CD4-positive, alpha-beta T cell treated with Interleukin-4 for 4 hours (primary cell): Measurements from ENCODE around the gene SMYD3.
A peak's percentile ranks its signal among the peaks of the same experiment; 100 is the strongest.

ENCODE experiments used
- DNase-seq: peaks from one replicate; pipeline ENCODE4 v3.0.0-alpha.2; 2020

The SMYD3 gene

GRCh38 chr1:246459221-246459620 is 47.9 kb downstream of the SMYD3 start:
- DNase-seq, result no peak

GRCh38 chr1:246455476-246455875 is 51.6 kb downstream of the SMYD3 start:
- DNase-seq, result no peak

DNA sequence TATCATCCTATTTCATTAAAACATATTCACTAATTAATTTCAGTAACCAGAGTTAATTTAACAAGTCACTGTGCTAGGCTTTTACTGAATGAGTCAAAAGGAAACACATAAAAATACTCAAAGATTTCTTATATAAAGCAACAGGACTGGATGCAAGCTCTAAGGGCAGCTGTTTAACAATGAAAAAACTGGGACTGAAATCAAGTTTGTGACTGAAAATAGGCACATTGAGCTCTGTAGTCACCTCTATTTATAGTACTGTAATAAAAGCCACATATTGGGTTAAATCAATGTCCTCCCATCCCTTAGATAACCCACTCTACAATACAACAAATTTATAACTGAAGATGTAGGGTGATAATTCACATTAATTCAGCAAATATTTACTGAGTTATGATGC is 52.4 kb downstream of the SMYD3 start:
- no peak for DNase-seq

DNA sequence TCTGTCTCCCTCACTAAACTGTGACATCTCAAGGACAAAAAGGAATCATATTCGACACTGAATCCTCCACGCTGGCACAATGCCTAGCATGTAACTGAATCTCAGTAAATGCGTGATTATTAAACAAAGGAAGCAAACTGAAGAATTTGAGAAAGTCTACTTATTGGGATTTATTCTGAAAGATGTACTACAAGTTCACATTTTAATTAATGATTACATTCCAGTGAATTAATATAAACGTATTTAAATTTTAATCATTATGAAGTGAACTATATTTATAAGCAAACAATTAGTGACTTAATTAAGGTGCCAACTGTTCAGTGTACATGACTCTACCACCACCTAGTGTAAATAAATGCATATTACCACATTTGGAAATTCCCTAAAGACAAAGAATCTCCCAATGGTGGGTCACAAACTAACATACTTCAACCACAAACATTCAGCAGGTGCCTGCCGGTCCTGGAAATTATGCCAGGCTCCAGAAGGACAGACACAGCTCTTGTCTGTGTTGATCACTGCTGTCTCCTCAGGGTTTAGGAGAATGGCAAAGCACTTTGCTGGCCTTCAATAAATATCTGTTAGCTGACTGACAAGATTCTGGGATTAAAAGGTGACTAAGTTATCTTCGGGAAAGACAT is 56.3 kb downstream of the SMYD3 start:
- peak; percentile 6 for DNase-seq

DNA sequence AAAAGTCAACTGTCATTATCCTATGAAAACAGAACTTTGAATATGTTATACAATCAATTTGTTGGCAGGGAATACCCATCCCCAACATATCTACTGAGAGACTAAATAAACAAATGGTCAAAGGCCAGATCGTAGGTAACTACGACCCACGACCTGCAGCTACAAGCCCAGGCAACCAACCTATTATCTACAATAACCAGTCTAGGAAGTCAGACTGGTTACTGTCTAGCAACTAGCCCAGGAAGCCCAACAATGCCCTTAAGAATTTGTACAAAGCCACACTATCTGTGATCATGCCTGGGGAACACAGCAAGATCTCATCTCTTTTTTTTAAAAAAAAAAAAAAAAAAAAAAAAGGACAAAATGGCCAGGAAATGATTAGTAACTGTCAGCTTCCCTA is 58.7 kb downstream of the SMYD3 start:
- no peak for DNase-seq

GRCh38 chr1:246447501-246447900 is 59.6 kb downstream of the SMYD3 start:
- DNase-seq, result no peak

- DNase-seq, result no peak
Observed at GRCh38 chr1:246445503-246445902, 61.6 kb downstream of the SMYD3 start.

- no peak for DNase-seq
Observed at GRCh38 chr1:246444617-246445016, 62.5 kb downstream of the SMYD3 start.

- no peak for DNase-seq
Observed at GRCh38 chr1:246437961-246438360, 69.1 kb downstream of the SMYD3 start.

DNA sequence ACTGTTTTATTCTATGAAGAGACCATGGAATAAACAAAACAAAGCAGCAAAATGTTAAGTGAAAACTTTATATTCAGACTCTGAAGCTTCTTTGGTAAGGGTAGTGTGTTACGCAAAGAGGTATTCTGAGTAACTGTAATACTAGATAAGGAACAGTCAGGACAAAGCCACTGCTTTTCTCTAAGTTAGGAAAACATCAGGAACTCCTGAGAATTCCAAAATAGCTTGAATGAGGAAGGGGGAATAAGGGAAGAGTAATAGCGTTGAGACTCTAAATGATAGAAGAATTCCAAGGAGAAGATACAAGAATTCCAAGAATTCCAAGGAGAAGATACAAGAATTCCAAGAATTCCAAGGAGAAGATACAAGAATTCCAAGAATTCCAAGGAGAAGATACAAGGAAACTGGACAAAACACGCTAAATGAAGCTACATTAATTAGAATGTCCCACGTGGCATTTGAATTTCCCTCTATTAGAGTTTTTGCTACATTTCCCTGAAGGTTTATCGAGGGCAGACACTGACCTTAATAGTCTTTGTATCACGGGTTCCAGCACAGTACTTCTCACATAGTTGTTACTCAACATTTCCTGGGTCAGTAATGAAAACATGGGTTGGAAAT is 71.5 kb downstream of the SMYD3 start:
- DNase-seq, result no peak

DNA sequence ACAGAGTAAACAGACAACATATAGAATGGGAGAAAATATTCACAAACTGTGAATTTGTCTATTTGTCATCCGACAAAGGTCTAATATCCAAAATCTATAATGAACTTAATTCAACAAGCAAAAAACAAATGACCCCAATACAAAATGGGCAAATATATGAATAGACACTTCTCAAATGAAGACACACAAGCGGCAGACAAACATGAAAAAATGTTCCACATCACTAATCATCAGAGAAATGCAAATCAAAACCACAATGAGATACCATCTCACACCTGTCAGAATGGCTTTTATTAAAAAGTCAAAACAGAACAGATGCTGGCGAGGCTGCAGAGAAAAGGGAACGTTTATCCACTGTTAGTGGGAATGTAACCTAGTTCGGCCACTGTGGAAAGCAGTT is 72.7 kb downstream of the SMYD3 start:
- no peak for DNase-seq

GRCh38 chr1:246428542-246429308 is 78.4 kb downstream of the SMYD3 start:
- DNase-seq, result no peak

GRCh38 chr1:246427611-246428010 is 79.5 kb downstream of the SMYD3 start:
- DNase-seq, result no peak

DNA sequence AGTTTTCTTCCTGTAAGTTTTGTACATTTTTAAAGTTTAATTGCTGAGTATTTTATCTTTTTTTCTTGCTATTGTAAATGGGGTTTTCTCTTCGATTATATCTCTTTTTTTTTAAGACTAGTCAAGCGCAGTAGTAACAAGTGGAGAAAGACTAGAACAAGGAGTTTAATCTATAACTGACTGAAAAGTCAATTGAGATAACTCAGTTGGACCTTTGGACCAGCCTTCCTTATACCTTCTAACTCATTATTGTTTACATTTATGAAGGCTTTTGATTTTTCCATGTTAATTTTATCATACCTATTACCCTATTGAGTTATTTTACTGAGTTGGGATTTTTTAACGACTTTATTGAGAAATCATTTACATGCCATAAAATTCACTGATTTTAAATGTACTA is 81.2 kb downstream of the SMYD3 start:
- DNase-seq, result no peak

DNA sequence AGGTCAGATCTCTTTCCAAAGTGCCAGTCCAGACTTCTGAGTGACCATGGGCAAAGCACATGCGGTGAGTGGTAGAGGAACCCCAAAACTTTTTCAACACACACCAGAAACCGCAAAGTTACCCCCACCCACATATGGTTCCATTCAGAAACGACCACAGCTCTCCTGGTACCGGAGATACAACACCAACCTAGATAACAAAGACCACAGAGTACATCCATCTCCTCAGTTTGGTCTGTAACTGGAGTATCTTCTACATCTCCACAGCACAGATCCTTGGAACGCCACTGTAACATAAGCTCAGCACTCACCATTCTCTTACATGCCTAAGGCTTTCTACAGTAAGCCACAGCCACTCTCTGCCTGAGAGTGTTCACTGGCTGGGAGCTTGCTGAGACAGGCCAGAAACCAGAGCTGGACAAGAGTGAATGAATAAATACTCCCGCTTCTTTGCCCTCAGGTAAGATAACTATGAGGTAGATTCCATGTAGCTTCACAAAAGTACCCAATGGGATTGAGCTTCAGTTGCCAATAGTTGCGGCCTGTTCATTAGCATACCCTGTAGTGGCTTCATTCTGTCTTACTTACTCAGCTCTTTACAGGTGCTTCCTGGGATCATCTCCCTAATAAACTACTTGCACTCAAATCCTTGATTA is 81.8 kb downstream of the SMYD3 start:
- no peak for DNase-seq

GRCh38 chr1:246420300-246420699 is 86.8 kb downstream of the SMYD3 start:
- no peak for DNase-seq

DNA sequence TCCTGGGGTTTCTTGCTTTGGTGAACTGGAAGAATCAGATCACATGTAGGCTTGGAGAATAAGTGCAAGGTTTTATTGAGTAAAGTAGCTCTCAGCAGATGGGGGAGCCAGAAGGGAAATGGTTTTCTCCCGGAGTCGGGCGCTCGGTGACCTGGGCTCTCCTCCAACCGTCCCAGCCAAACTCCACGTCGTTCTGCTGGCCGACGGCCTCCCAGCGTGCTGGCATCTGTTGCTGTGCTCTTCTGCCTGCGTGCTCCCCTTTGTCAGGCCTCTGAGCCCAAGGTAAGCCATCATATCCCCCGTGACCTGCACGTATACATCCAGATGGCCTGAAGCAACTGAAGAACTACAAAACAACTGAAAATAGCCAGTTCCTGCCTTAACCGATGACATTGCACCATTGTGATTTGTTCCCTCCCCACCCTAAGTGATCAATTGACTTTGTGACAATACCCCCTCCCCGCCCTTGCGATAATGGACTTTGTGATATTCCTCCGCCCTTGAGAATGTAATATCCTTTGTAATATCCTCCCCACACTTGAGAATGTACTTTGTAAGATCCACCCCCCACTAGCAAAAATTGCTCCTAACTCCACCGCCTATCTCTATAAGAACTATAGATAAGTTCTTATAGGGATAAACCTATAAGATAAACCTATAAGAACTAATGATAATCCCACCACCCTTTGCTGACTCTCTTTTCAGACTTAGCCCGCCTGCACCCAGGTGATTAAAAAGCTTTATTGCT is 88.3 kb downstream of the SMYD3 start:
- DNase-seq, result no peak

DNA sequence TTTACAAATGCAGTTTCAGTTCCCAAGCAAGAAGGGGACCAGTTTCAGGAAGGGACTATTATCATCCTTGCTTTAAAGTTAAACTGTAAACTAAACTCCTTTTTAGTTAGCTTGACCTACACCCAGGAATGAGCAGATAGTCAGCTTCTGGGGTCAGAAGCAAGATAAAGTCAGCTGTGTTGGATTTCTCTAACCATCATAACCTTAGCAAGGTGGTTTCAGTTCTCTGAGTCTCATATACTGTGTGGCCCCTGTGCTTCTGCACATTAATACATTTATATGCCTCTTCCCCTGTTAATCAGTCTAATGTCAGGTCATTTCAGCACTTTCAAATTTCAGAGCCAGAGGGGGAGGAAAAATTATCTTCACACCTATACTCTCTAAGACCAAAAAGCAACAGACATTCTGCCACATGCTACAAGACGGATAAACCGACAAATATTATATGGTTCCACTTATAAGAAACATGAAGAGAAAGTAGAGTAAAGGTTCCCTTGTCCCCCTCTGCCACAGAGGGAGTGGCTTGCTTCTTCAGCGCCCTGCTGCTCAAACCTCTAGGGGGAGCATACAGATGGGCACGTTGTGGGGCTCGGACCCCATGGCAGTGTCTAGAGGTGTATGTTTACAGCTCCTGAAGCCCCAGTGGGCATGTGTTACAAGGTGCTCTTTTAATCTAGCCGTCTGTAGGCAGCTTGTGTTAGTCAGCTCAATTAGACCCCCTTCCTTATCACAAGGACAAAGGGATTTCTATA is 89.1 kb downstream of the SMYD3 start:
- DNase-seq, result no peak

- DNase-seq, result no peak
Observed at GRCh38 chr1:246417152-246417812, 89.8 kb downstream of the SMYD3 start.

DNA sequence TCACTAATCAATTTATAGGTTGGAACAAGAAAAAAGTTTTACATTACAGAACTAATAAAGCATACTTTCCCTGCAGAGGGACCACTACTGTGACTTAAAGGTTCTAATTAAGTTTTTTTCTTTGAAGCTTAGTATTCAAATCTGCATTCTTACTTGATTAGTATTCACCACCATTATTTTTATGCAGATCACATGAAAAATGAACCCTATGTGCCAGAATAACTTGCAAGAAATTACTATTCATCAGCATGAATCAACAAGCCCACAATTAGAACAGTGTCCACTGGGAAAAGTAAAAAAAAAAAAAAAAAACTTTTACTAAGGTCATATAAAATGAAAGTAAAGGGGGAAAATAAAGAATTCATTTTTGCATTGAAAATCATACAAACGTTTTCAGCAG is 90.8 kb downstream of the SMYD3 start:
- no peak for DNase-seq

DNA sequence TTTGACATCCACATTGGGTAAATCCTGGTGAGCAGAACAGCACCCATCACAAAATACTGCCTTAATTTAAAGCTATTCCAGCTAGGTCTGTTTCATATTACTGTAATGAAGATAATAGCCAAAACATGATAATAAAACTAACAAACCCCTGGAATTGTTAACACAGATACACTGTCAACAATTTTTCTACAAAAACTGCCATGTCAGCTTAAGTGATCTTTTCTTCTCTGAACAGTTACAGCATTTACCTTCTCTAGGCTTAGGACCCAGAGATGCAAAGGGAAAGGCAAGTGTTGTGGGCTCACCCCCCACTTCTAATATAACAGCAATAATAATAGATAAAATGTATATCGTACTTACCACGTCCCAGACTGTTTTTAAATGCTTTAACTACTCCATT is 92.1 kb downstream of the SMYD3 start:
- DNase-seq, result no peak

GRCh38 chr1:246413430-246413829 is 93.6 kb downstream of the SMYD3 start:
- DNase-seq, result no peak
